Endothelial cell (in vitro differentiated cells): ENCODE data around the gene GNAZ. TPM values are rescaled to one million over a fixed set of nuclear protein-coding genes. Genes with fewer than 3 reads are reported as not detected.

Source experiments
- DNase-seq: peaks from one replicate; pipeline ENCODE4 v3.0.0; 2021; ENCODE audit warnings: low spot score
- H3K27ac Mint-ChIP-seq: one replicate; pipeline ENCODE4 v1.8.0; 2021; ENCODE audit warnings: mixed read lengths, inconsistent platforms; ENCODE audit not compliant: unreplicated experiment
- H3K27me3 Mint-ChIP-seq: one replicate; pipeline ENCODE4 v1.8.0; 2021; ENCODE audit warnings: mild to moderate bottlenecking, moderate library complexity, mixed read lengths, inconsistent platforms; ENCODE audit not compliant: unreplicated experiment
- H3K36me3 Mint-ChIP-seq: one replicate; pipeline ENCODE4 v1.8.0; 2021; ENCODE audit warnings: mild to moderate bottlenecking, low read depth, mixed read lengths, inconsistent platforms; ENCODE audit not compliant: unreplicated experiment
- H3K4me1 Mint-ChIP-seq: one replicate; pipeline ENCODE4 v1.8.0; 2021; ENCODE audit warnings: mild to moderate bottlenecking, mixed read lengths, inconsistent platforms; ENCODE audit not compliant: unreplicated experiment
- H3K4me3 Mint-ChIP-seq: one replicate; pipeline ENCODE4 v1.8.0; 2021; ENCODE audit warnings: mild to moderate bottlenecking, mixed read lengths, inconsistent platforms; ENCODE audit not compliant: unreplicated experiment
- H3K9me3 Mint-ChIP-seq: one replicate; pipeline ENCODE4 v1.8.0; 2021; ENCODE audit warnings: mixed read lengths, inconsistent platforms; ENCODE audit not compliant: unreplicated experiment
- CTCF ChIP-seq: fragments of 200-600 bp; sonication (generic); IDR thresholded peaks from one replicate; pipeline ENCODE4 v1.5.0; 2021; ENCODE audit warnings: antibody characterized with exemption; ENCODE audit not compliant: unreplicated experiment
- total RNA-seq: library from RNA; stranded (reverse); fragmentation: NEBNext Ultra II Directional; extraction: Animal tissue kit (Norgen Biotek cat#: 25700); gene quantifications from one replicate; pipeline ENCODE4 v1.2.1, GENCODE V29; 2021; ENCODE audit not compliant: unreplicated experiment

The GNAZ gene
- total RNA-seq, 1 donor from 2014 or later, result 0.21 TPM

DNA sequence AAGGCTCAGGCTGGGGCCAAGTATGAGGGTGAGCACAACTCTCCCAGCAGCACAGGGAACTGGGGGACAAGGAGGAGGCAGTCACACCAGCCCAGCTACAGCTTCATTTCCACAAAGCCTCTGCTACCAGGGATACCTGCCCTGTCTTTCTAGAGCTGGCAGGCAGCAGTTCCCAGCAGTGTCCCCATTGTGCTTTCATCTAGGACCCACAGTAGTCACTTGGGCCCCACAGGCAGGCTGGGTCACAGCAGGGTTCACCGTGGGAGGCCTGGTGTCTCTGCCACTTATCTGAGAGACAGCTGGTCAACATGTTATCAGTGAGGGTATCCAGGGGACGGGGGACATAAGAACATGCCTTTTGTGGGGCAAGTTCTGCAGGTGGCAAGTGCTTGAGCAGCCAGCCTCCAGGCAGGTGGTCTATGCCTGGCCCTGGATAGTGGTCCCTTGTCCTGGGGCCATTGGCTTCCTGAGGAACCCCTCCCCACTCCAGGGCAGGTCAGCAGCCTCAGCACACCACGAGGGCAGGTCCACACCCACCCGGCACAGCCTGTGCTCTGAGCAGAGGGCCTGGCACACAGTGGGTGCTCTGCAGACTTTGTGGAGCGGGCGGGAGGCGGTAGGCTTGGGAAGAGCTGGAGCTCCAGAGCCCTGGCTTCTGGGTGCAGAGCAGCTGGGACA lies 29.9 kb downstream of the GNAZ start:
- Mint-ChIP-seq H3K4me3 (no peak overlapping the region), H3K36me3 (no peaks in the 10 kb centered on the region), H3K27me3 (peaks cover 15% of the 10 kb centered on the region), H3K9me3 (no peaks in the 10 kb centered on the region), H3K4me1 (no peaks in the 10 kb centered on the region), H3K27ac (no peak overlapping the region)
- no peak for TF ChIP-seq CTCF
- no peak for DNase-seq

- Mint-ChIP-seq H3K27me3 (peaks cover 13% of the 10 kb centered on the region), H3K27ac (no peak overlapping the region), H3K9me3 (no peaks in the 10 kb centered on the region), H3K4me1 (no peaks in the 10 kb centered on the region), H3K4me3 (no peak overlapping the region), H3K36me3 (no peaks in the 10 kb centered on the region)
- TF ChIP-seq CTCF, result no peak
- no peak for DNase-seq
Observed at GRCh38 chr22:23101524-23101923, 31.2 kb downstream of the GNAZ start.

DNA sequence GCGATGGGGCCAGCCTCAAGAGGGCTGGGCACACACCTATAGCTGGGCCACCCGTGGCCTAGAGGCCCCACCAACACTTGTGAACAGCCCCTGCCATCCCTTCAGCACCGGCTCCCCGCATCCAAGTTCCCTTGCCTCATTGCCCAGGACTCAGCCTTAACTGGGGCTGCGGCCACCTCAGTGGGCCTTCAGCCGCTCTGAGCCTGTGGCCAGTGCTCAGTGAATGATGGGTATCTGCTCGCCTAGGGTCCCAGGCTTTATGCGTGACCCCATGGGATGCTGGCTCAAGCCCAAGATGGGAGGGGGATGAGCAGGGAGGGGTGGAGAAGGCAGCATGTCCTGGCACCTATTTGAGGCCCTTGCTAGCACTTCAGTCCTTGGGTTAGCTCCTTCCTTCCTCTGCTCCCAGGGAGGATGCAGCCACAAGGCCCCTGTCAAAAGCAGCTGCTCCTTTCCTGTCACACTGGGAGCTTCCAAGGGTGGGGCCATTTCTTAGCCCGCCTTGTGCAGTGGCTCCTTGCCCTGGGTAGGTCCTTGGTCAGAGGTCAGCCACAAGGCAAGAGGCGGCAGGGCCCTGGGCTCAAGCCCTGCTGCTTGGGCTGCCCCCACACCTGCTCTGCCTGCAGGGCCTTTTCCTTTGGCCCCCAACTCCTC lies 31.8 kb downstream of the GNAZ start:
- Mint-ChIP-seq H3K4me3 (no peak overlapping the region), H3K4me1 (no peaks in the 10 kb centered on the region), H3K36me3 (no peaks in the 10 kb centered on the region), H3K27ac (no peak overlapping the region), H3K27me3 (peaks cover 7% of the 10 kb centered on the region), H3K9me3 (no peaks in the 10 kb centered on the region)
- no peak for DNase-seq
- TF ChIP-seq CTCF, result no peak

DNA sequence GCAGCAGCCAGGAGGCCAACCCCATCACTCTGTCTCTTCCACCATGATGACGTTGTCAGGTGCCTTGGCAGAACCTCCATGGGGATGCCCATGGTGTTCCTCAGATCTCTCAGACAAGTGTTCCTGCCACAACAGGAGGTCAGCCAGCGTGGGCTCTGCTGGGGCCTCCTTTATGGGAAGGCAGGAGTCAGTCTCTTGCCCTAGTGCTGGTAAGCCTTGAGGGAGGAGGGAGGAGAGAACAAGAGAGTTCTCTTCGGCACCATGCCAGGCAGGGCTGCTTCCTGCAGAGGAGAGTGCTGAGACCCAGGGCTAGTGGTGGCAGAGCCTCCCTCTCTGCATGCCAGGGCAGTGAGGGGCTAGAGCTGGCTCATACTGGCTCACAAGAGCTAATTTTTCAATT lies 32.5 kb downstream of the GNAZ start:
- no peak overlapping the region for H3K4me3 Mint-ChIP-seq
- no peak for DNase-seq
- no peaks in the 10 kb centered on the region for H3K36me3 Mint-ChIP-seq
- no peaks in the 10 kb centered on the region for H3K9me3 Mint-ChIP-seq
- no peak for TF ChIP-seq CTCF
- H3K27ac Mint-ChIP-seq, result no peak overlapping the region
- peaks cover 10% of the 10 kb centered on the region for H3K27me3 Mint-ChIP-seq
- H3K4me1 Mint-ChIP-seq, result no peaks in the 10 kb centered on the region
